Osteoblast (primary cell): ENCODE measurements around the gene FDPS. TPM values are rescaled to one million over a fixed set of nuclear protein-coding genes. Genes with fewer than 3 reads are reported as not detected.

Source experiments
- DNase-seq: peaks from one replicate; pipeline ENCODE4 v3.0.0; 2011; ENCODE audit warnings: low spot score, mixed read lengths; ENCODE audit not compliant: insufficient read length; ENCODE audit errors: missing footprints
- H2AFZ ChIP-seq: 2 replicates; pipeline ENCODE4 v1.6.0; 2011; ENCODE audit warnings: mild to moderate bottlenecking, low read length
- H3K27ac ChIP-seq: 2 replicates; pipeline ENCODE4 v1.5.1; 2011; ENCODE audit warnings: mild to moderate bottlenecking, low read depth, low read length, moderate library complexity
- H3K27me3 ChIP-seq: 2 replicates; pipeline ENCODE4 v1.6.0; 2012; ENCODE audit warnings: mild to moderate bottlenecking, control low read depth, inconsistent platforms, low read length, moderate library complexity; ENCODE audit not compliant: insufficient read depth
- H3K36me3 ChIP-seq: 2 replicates; pipeline ENCODE4 v1.5.1; 2011; ENCODE audit warnings: mild to moderate bottlenecking, low read length, control low read depth, moderate library complexity; ENCODE audit not compliant: insufficient read depth
- H3K4me1 ChIP-seq: 2 replicates; pipeline ENCODE4 v1.5.1; 2011; ENCODE audit warnings: mild to moderate bottlenecking, low read length, control low read depth, moderate library complexity; ENCODE audit not compliant: insufficient read depth
- H3K4me2 ChIP-seq: 2 replicates; pipeline ENCODE4 v1.6.0; 2011; ENCODE audit warnings: mild to moderate bottlenecking, low read length; ENCODE audit not compliant: insufficient read depth
- H3K4me3 ChIP-seq: fragments of 200-600 bp; sonication (generic); 3 replicates; pipeline ENCODE4 v1.5.1; 2012; ENCODE audit warnings: mild to moderate bottlenecking, low read length, inconsistent platforms; ENCODE audit not compliant: insufficient read depth
- H3K79me2 ChIP-seq: 2 replicates; pipeline ENCODE4 v1.6.0; 2012; ENCODE audit warnings: mild to moderate bottlenecking, low read length, control low read depth, inconsistent platforms; ENCODE audit not compliant: insufficient read depth
- H3K9me3 ChIP-seq: 2 replicates; pipeline ENCODE4 v1.5.1; 2011; ENCODE audit warnings: low read depth, low read length, control low read depth
- H4K20me1 ChIP-seq: 2 replicates; pipeline ENCODE4 v1.6.0; 2012; ENCODE audit warnings: mild to moderate bottlenecking, low read length, control low read depth; ENCODE audit not compliant: insufficient read depth
- total RNA-seq: library from RNA; depleted of rRNA; stranded (reverse); fragments of >200 nt; gene quantifications from 2 replicates; pipeline ENCODE4 v1.2.3, GENCODE V29; 2012
- TF ChIP-seq, protein P1 (sequence below): IDR thresholded peaks from 2 replicates; pipeline ENCODE4 v1.5.1; 2011; ENCODE audit warnings: mild to moderate bottlenecking, low read depth, low read length, moderate library complexity; ENCODE audit errors: extremely low read depth

Gene FDPS
- total RNA-seq, 1 donor, result 216 TPM

DNA sequence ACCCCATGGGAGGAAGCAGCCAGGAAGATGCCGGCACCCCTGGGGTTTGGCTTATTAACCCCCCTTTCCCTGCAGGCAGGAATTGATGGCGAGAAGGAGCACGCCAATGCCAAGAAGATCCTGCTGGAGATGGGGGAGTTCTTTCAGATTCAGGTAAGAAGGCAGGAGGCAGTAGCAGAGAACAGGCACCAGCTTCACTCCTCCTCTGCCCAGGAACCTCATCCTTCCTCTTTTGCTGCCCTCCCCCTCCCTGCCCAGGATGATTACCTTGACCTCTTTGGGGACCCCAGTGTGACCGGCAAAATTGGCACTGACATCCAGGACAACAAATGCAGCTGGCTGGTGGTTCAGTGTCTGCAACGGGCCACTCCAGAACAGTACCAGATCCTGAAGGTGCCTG is 10.9 kb downstream of the FDPS start:
- H3K27ac ChIP-seq, result no peak overlapping the region
- no peaks in the 10 kb centered on the region for H3K27me3 ChIP-seq
- TF ChIP-seq, protein P1, sequence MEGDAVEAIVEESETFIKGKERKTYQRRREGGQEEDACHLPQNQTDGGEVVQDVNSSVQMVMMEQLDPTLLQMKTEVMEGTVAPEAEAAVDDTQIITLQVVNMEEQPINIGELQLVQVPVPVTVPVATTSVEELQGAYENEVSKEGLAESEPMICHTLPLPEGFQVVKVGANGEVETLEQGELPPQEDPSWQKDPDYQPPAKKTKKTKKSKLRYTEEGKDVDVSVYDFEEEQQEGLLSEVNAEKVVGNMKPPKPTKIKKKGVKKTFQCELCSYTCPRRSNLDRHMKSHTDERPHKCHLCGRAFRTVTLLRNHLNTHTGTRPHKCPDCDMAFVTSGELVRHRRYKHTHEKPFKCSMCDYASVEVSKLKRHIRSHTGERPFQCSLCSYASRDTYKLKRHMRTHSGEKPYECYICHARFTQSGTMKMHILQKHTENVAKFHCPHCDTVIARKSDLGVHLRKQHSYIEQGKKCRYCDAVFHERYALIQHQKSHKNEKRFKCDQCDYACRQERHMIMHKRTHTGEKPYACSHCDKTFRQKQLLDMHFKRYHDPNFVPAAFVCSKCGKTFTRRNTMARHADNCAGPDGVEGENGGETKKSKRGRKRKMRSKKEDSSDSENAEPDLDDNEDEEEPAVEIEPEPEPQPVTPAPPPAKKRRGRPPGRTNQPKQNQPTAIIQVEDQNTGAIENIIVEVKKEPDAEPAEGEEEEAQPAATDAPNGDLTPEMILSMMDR, result no peak
- peaks cover 20% of the 10 kb centered on the region for H3K4me1 ChIP-seq
- H3K36me3 ChIP-seq, result peaks cover 15% of the 10 kb centered on the region
- peaks cover 13% of the 10 kb centered on the region for H4K20me1 ChIP-seq
- H3K4me3 ChIP-seq, result no peak overlapping the region
- H3K4me2 ChIP-seq, result no peak overlapping the region
- no peak overlapping the region for H2AFZ ChIP-seq
- DNase-seq, result peak; percentile 54
- peaks cover 10% of the 10 kb centered on the region for H3K79me2 ChIP-seq
- H3K9me3 ChIP-seq, result no peaks in the 10 kb centered on the region

DNA sequence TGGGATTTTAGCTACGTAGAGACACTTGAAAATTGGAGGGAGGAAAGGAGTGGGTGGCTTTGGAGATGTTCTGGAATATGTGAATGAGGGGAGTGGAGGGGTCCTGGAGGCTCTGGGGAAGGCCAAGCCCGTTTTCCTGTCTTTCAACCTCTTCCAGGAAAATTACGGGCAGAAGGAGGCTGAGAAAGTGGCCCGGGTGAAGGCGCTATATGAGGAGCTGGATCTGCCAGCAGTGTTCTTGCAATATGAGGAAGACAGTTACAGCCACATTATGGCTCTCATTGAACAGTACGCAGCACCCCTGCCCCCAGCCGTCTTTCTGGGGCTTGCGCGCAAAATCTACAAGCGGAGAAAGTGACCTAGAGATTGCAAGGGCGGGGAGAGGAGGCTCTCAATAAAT is 11.6 kb downstream of the FDPS start:
- peaks cover 17% of the 10 kb centered on the region for H3K79me2 ChIP-seq
- H3K4me1 ChIP-seq, result peaks cover 21% of the 10 kb centered on the region
- no peaks in the 10 kb centered on the region for H3K27me3 ChIP-seq
- H4K20me1 ChIP-seq, result peaks cover 17% of the 10 kb centered on the region
- H3K4me2 ChIP-seq, result peak overlapping the region; percentile 99
- peak overlapping the region; percentile 86 for H3K4me3 ChIP-seq
- DNase-seq, result peak; percentile 37
- TF ChIP-seq, protein P1, result no peak
- H3K27ac ChIP-seq, result no peak overlapping the region
- peak overlapping the region; percentile 65 for H2AFZ ChIP-seq
- H3K9me3 ChIP-seq, result no peaks in the 10 kb centered on the region
- peaks cover 15% of the 10 kb centered on the region for H3K36me3 ChIP-seq

DNA sequence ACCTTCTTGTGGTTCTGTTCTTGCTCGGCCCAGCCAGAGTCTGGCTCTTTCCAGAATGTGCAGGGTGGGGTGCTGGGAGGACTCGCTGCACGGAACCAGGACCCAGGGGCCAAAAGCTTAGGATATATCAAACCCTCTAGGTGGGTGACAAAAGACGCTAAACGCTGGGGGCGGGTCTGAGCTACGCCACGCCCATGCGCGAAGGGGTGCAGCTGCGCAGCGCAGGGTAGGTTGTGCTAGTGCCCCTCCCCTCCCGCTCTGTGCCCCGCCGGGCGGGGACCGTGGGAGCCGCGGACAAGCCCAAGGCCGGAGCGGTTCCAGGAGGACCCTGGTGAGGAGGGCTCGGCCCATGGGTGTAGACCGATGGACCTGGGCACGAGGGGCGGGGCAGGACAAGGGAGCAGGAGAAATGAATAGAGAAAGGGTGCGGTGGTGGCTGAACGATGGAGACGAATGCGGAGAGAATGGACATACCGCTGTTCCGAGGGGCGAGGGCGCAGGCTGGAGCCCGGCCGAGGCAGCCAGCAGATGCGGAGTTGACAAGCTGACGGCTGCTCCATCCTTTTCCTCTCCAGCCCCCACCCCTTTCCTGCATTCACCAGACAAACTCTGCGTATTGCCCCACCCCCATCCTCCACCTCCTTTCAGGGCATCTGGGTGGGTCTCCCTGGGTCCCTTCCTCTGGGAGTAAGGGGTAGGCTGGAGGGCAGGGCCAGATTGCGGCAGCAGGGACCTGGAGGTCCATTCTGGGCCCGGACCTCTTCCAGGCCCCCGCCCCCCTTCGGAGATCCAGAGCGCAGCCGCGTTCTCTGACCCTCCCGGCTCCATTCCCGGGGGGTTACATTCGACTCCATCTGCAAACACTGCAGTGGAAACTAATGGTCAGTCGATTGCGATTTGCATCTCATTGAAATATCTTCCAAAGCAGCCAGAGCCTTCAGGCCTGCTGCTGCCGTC is 12.3 kb downstream of the FDPS start, which contains the start of gene RUSC1:
RUSC1 (plus strand) TSS at position 234 of the 957 bp plus-strand sequence. CDS start 880 bp downstream, outside the sequence.
- Histone ChIP-seq H2AFZ (peak within 1 kb of the TSS; percentile 65), H3K9me3 (no peaks in the 10 kb centered on the region), H3K4me1 (peaks cover 27% of the 10 kb centered on the region), H3K27me3 (no peaks in the 10 kb centered on the region), H3K79me2 (peaks cover 24% of the 10 kb centered on the region), H3K27ac (peak within 1 kb of the TSS; percentile 56), H3K36me3 (peaks cover 18% of the 10 kb centered on the region), H3K4me3 (peak within 1 kb of the TSS; percentile 86), H3K4me2 (peak within 1 kb of the TSS; percentile 99), H4K20me1 (peaks cover 24% of the 10 kb centered on the region)
- peak; percentile 92 for DNase-seq
- TF ChIP-seq, protein P1, result no peak
